Ovary (tissue), 9 donors: Measurements from ENCODE around the gene ZCCHC8. TPM values are rescaled to one million over a fixed set of nuclear protein-coding genes. Genes with fewer than 3 reads are reported as not detected.
"Not testable (repeated sequence)": the region's sequence is repeated elsewhere in the genome, so short reads cannot be mapped to it uniquely, and the experiment has no call there.

Experiments
- DNase-seq, 5 donors: peaks; one replicate each; pipeline ENCODE4 v3.0.0-alpha.2; 2019 to 2020
- H3K27ac ChIP-seq, 2 donors: fragments of 200-600 bp; one replicate each; pipeline versions ENCODE4 v1.5.1 to v1.8.0; 2019 to 2022
- H3K27me3 ChIP-seq: fragments of 200-600 bp; one replicate; pipeline ENCODE4 v1.8.0; 2022
- H3K36me3 ChIP-seq: fragments of 200-600 bp; sonication (generic); one replicate; pipeline ENCODE4 v1.5.1; 2019
- H3K4me1 ChIP-seq: one replicate; pipeline ENCODE4 v1.8.1; 2013; ENCODE audit warnings: mild to moderate bottlenecking, moderate library complexity; ENCODE audit not compliant: insufficient read depth
- H3K4me3 ChIP-seq: fragments of 200-600 bp; sonication (generic); one replicate; pipeline ENCODE4 v1.5.1; 2017
- H3K9me3 ChIP-seq, 2 donors: fragments of 200-600 bp in 1 of 2; sonication (generic) in 1 of 2; one replicate each; pipeline versions ENCODE4 v1.5.1 to v1.8.1; 2013 to 2019; ENCODE audit warnings: mild to moderate bottlenecking in 1 of 2, moderate library complexity in 1 of 2
- CTCF ChIP-seq, 3 donors: fragments of 450-650 bp in 2 of 3; fragments of 200-600 bp in 1 of 3; IDR thresholded peaks; one replicate each; pipeline versions ENCODE4 v1.5.1 to v1.8.0; 2016 to 2022; ENCODE audit warnings: antibody characterized with exemption in 3 of 3, mild to moderate bottlenecking in 1 of 3
- EP300 ChIP-seq: sonication (generic); formaldehyde crosslinking; IDR thresholded peaks from one replicate; pipeline ENCODE4 v1.6.1; 2017; ENCODE audit warnings: antibody characterized with exemption
- POLR2A ChIP-seq: fragments of 450-650 bp; IDR thresholded peaks from one replicate; pipeline ENCODE4 v1.6.1; 2017; ENCODE audit warnings: antibody characterized with exemption, mild to moderate bottlenecking, moderate library complexity
- WGBS, 3 donors: extraction: QIAGEN DNeasy Blood & Tissue Kit in 1 of 3; methylation state at CpG; one replicate each; pipeline versions ENCODE4 v1.1.5 to v1.1.7; 2013 to 2017; 5-methylcytosine and 5-hydroxymethylcytosine counted together
- intact Hi-C, 4 donors: fragments of 100-400 bp; cut with DNase I; formaldehyde crosslinking; loops; one replicate each; pipeline versions ENCODE4 v1.11.0 to v1.15.1; 2022 to 2023
- polyA plus RNA-seq, 2 donors: library from polyadenylated mRNA; stranded (reverse); fragments of 200-250 nt in 1 of 2; fragments of 350-450 nt in 1 of 2; fragmentation: Illumina TruSeq in 1 of 2; extraction: RNeasy Lipid Tissue Mini Kit (QIAGEN cat#74804) in 1 of 2; gene quantifications; one replicate each; pipeline ENCODE4 v1.2.3, GENCODE V29; 2013 to 2014
- total RNA-seq, 7 donors: library from RNA; depleted of rRNA in 2 of 7; stranded (reverse); fragments of >200 nt in 2 of 7; fragmentation: NEBNext Ultra II Directional in 3 of 7; extraction: Animal tissue kit (Norgen Biotek cat#: 25700) in 3 of 7; gene quantifications; one replicate each; pipeline versions ENCODE4 v1.1.0 to v1.2.4, GENCODE V29; 2016 to 2023
- donor health status: DM: no; HTN: no; CAD: no; lungs with moderate emphysema.
- donor health status: DM: no; HTN: no; CAD: no.
- donor health status: Bipolar disorder and iron deficiency.
- donor health status: DM: yes; HTN: yes; CAD: no.
- donor health status: DM: no; HTN: no; CAD: no.
- donor health status: DM: yes; HTN: yes; CAD: no.

Gene ZCCHC8
- total and polyA plus RNA-seq, 9 donors, result 18.0 to 31.8 (median 22.7) TPM

GRCh38 chr12:122489038-122489437 lies 11.7 kb downstream of the ZCCHC8 start:
- 57 to 75% (median 71%) methylated on average over 2 of the region's 2 CpGs for WGBS, 3 donors
- Histone ChIP-seq H3K4me1 (no peaks in the 10 kb centered on the region), H3K36me3 (no peaks in the 10 kb centered on the region), H3K27me3 (no peaks in the 10 kb centered on the region), H3K9me3 (no peaks in the 10 kb centered on the region), H3K27ac (no peak overlapping the region), H3K4me3 (no peak overlapping the region)
- intact Hi-C loops, result no loop called here
- no peak for DNase-seq
- TF ChIP-seq CTCF (IDR thresholded peaks at IDR 0.05) (no peak), POLR2A (no peak), EP300 (no peak)

GRCh38 chr12:122487807-122488206 lies 12.9 kb downstream of the ZCCHC8 start:
- H3K4me1 ChIP-seq, intact Hi-C loops, H3K4me3 ChIP-seq, DNase-seq, H3K9me3 ChIP-seq, H3K27me3 ChIP-seq, H3K36me3 ChIP-seq, H3K27ac ChIP-seq: not testable (repeated sequence)
- WGBS, 3 donors, result 97 to 100% (median 98%) methylated on average over 3 of the region's 3 CpGs

- Histone ChIP-seq H3K9me3 (no peaks in the 10 kb centered on the region), H3K36me3 (no peaks in the 10 kb centered on the region), H3K4me1 (no peaks in the 10 kb centered on the region), H3K4me3 (no peak overlapping the region), H3K27me3 (no peaks in the 10 kb centered on the region), H3K27ac (no peak overlapping the region)
- DNase-seq, result no peak
- TF ChIP-seq CTCF (IDR thresholded peaks at IDR 0.05) (no peak), POLR2A (no peak), EP300 (no peak)
- intact Hi-C loops, result no loop called here
- WGBS, 3 donors, result 95 to 98% (median 96%) methylated on average over 7 of the region's 7 CpGs
These were observed 13.8 kb downstream of the ZCCHC8 start for GRCh38 chr12:122486805-122487426.

- H3K27ac ChIP-seq, H3K4me1 ChIP-seq, H3K9me3 ChIP-seq, intact Hi-C loops, H3K27me3 ChIP-seq, H3K36me3 ChIP-seq, H3K4me3 ChIP-seq, DNase-seq: not testable (repeated sequence)
- 95 to 98% (median 96%) methylated on average over 6 of the region's 6 CpGs for WGBS, 3 donors
These were observed 14.4 kb downstream of the ZCCHC8 start for GRCh38 chr12:122486360-122486759.

GRCh38 chr12:122484385-122484784 lies 16.3 kb downstream of the ZCCHC8 start:
- H3K4me3 ChIP-seq, intact Hi-C loops, H3K36me3 ChIP-seq, H3K27me3 ChIP-seq, H3K4me1 ChIP-seq, H3K9me3 ChIP-seq, DNase-seq, H3K27ac ChIP-seq: not testable (repeated sequence)
- 100% methylated on average over 1 of the region's 1 CpG for WGBS, 3 donors

GRCh38 chr12:122483969-122484368 lies 16.8 kb downstream of the ZCCHC8 start:
- H3K27me3 ChIP-seq, result no peaks in the 10 kb centered on the region
- no peaks in the 10 kb centered on the region for H3K36me3 ChIP-seq
- H3K4me3 ChIP-seq, result no peak overlapping the region
- intact Hi-C loops, result no loop called here
- DNase-seq, result no peak
- H3K9me3 ChIP-seq, result no peaks in the 10 kb centered on the region
- H3K4me1 ChIP-seq, result no peaks in the 10 kb centered on the region
- TF ChIP-seq EP300 (no peak), POLR2A (no peak), CTCF (IDR thresholded peaks at IDR 0.05) (no peak)
- H3K27ac ChIP-seq, result no peak overlapping the region
- WGBS, 3 donors, result 81 to 93% (median 86%) methylated on average over 5 of the region's 5 CpGs
